IPS-20b (cell line): ENCODE measurements around the gene KCNH5.

Experiments used
- H3K27ac ChIP-seq: one replicate; pipeline ENCODE4 v1.5.1; 2013; ENCODE audit warnings: low read length
- H3K27me3 ChIP-seq: 2 replicates; pipeline ENCODE4 v1.6.1; 2013; ENCODE audit warnings: mild to moderate bottlenecking, low read length, inconsistent platforms; ENCODE audit not compliant: insufficient read depth
- H3K36me3 ChIP-seq: 2 replicates; pipeline ENCODE4 v1.6.1; 2013; ENCODE audit warnings: low read depth, mild to moderate bottlenecking, inconsistent platforms, low read length, moderate library complexity; ENCODE audit not compliant: insufficient read depth
- H3K4me1 ChIP-seq: 2 replicates; pipeline ENCODE4 v1.6.1; 2013; ENCODE audit warnings: mild to moderate bottlenecking, control low read depth, inconsistent platforms, low read length, moderate library complexity; ENCODE audit not compliant: insufficient read depth
- H3K4me3 ChIP-seq: 2 replicates; pipeline ENCODE4 v1.5.1; 2013; ENCODE audit warnings: mild to moderate bottlenecking, low read length, inconsistent platforms
- H3K9ac ChIP-seq: 2 replicates; pipeline ENCODE4 v1.6.1; 2013; ENCODE audit warnings: low read depth, mild to moderate bottlenecking, inconsistent platforms, low read length, moderate library complexity
- H3K9me3 ChIP-seq: 2 replicates; pipeline ENCODE4 v1.6.1; 2013; ENCODE audit warnings: mild to moderate bottlenecking, low read depth, low read length, inconsistent platforms; ENCODE audit not compliant: insufficient read depth

The KCNH5 gene

DNA sequence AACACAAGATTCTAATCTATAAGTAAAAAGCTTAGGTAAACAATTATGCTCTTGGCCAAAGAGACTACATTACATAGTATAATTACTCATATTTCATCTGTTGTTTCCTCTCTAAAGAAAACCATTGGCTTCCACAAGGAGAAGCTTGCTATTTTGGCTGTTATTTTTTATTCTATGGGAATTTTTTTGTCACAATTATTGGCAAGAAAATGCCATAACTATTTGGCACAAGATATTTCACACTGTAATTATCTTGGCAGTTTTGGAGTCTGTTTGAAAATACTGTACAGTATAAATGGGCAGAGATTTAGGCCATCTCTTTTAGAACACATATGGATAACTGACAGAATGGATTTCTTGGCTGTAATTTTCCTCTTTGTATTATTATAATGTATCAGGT lies 51.2 kb downstream of the KCNH5 start:
- Histone ChIP-seq H3K27me3 (no peaks in the 10 kb centered on the region), H3K4me3 (no peak overlapping the region), H3K9me3 (no peaks in the 10 kb centered on the region), H3K36me3 (no peaks in the 10 kb centered on the region), H3K4me1 (no peaks in the 10 kb centered on the region), H3K9ac (no peak overlapping the region), H3K27ac (no peak overlapping the region)

GRCh38 chr14:62988967-62989366 lies 56.3 kb downstream of the KCNH5 start:
- Histone ChIP-seq H3K27ac (no peak overlapping the region), H3K9me3 (no peaks in the 10 kb centered on the region), H3K27me3 (no peaks in the 10 kb centered on the region), H3K4me1 (peaks cover 2% of the 10 kb centered on the region), H3K36me3 (no peaks in the 10 kb centered on the region), H3K4me3 (no peak overlapping the region), H3K9ac (no peak overlapping the region)

GRCh38 chr14:62983821-62984220 lies 61.4 kb downstream of the KCNH5 start:
- Histone ChIP-seq H3K9ac (no peak overlapping the region), H3K27ac (no peak overlapping the region), H3K27me3 (no peaks in the 10 kb centered on the region), H3K4me1 (peaks cover 7% of the 10 kb centered on the region), H3K36me3 (no peaks in the 10 kb centered on the region), H3K9me3 (no peaks in the 10 kb centered on the region), H3K4me3 (no peak overlapping the region)

DNA sequence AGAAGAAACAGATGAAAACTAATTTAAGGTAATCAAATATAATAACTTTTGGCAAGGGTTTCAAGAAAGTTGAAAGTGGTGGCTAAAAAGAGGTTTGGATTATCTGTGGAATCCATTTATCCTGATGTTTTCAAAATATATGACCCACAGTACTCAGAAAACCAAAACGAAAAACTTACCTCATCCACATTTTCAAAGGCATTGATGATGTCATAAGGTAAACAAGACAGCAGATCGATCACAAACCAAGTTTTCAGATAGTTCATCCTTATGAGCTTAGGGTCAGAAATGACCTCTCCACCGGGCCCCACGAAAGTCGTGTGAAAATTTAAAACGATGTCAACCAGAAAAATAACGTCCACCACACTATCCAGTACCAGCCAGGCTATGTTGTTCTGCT lies 64.6 kb downstream of the KCNH5 start:
- H3K4me1 ChIP-seq, result peaks cover 7% of the 10 kb centered on the region
- H3K4me3 ChIP-seq, result no peak overlapping the region
- no peaks in the 10 kb centered on the region for H3K9me3 ChIP-seq
- H3K9ac ChIP-seq, result no peak overlapping the region
- no peaks in the 10 kb centered on the region for H3K36me3 ChIP-seq
- H3K27me3 ChIP-seq, result no peaks in the 10 kb centered on the region
- no peak overlapping the region for H3K27ac ChIP-seq

GRCh38 chr14:62957562-62957961 lies 87.7 kb downstream of the KCNH5 start:
- Histone ChIP-seq H3K4me1 (no peaks in the 10 kb centered on the region), H3K9me3 (peaks cover 5% of the 10 kb centered on the region; the same call in 1 of the 2 replicates), H3K4me3 (no peak overlapping the region), H3K36me3 (no peaks in the 10 kb centered on the region), H3K9ac (no peak overlapping the region), H3K27me3 (no peaks in the 10 kb centered on the region), H3K27ac (no peak overlapping the region)

GRCh38 chr14:62956413-62956812 lies 88.8 kb downstream of the KCNH5 start:
- Histone ChIP-seq H3K4me1 (no peaks in the 10 kb centered on the region), H3K27me3 (no peaks in the 10 kb centered on the region), H3K4me3 (no peak overlapping the region), H3K9ac (no peak overlapping the region), H3K9me3 (peaks cover 2% of the 10 kb centered on the region; the same call in 1 of the 2 replicates), H3K27ac (no peak overlapping the region), H3K36me3 (no peaks in the 10 kb centered on the region)

GRCh38 chr14:62954165-62954564 lies 91.1 kb downstream of the KCNH5 start:
- no peaks in the 10 kb centered on the region for H3K36me3 ChIP-seq
- no peak overlapping the region for H3K27ac ChIP-seq
- H3K27me3 ChIP-seq, result no peaks in the 10 kb centered on the region
- H3K9ac ChIP-seq, result no peak overlapping the region
- no peaks in the 10 kb centered on the region for H3K4me1 ChIP-seq
- no peaks in the 10 kb centered on the region for H3K9me3 ChIP-seq
- H3K4me3 ChIP-seq, result no peak overlapping the region

DNA sequence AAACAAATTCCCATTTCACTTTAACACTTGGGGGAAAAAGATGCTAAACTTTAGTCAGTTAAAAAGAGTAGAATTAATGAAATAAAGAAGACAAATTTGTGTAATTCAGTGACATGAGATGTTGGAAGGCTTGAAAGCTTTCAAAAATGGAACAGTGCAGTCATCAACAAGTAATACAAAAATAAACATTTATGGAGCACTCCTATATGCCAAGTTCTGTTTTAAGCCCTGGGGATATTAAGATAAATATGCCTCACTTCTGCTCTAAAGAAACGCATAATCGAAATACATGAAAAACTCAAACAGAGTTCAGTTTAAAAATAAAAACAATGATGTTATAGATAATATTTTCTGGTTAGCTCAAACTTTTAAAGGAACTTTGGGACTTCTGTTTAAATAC lies 93.0 kb downstream of the KCNH5 start:
- H3K27me3 ChIP-seq, result no peaks in the 10 kb centered on the region
- no peak overlapping the region for H3K27ac ChIP-seq
- H3K4me1 ChIP-seq, result no peaks in the 10 kb centered on the region
- no peak overlapping the region for H3K9ac ChIP-seq
- no peaks in the 10 kb centered on the region for H3K9me3 ChIP-seq
- H3K36me3 ChIP-seq, result no peaks in the 10 kb centered on the region
- no peak overlapping the region for H3K4me3 ChIP-seq

DNA sequence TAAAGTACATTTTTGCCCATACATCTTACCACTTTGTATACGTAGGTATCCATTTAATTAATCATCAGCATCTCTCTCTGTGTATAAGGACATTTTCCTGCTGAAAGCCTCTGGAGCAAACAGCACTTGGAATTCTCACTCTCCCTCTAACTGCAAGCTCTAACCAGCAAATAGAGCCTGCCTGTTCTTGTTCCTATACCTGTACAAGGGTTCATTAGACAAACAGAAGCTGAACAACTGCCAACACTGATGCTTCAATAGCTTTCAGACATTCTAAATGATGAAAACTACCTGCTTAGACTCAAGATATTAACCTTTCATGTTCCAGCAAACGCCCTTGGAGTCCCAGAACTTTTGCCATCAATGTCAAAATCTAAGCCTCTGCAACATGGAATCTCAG lies 98.0 kb downstream of the KCNH5 start:
- no peaks in the 10 kb centered on the region for H3K27me3 ChIP-seq
- no peaks in the 10 kb centered on the region for H3K9me3 ChIP-seq
- no peak overlapping the region for H3K27ac ChIP-seq

DNA sequence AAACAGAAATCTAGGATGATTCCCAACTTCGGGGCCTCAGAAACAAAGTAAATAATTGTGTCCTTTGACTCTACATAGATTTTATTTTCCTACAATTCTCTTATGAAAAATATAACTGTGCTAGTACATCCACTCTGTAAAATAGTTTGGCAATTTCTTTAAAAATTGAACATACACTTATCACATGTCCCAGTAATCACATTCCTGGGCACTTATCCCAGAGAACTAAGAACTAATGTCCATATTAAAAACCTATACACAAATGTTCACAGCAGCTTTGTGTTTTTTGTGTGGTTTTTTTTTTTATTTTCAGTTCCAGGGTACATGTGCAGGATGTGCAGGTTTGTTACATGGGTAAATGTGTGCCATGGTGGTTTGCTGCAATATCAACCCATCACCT lies 99.0 kb downstream of the KCNH5 start:
- Histone ChIP-seq H3K9me3 (no peaks in the 10 kb centered on the region), H3K9ac (no peak overlapping the region), H3K27ac (no peak overlapping the region), H3K27me3 (no peaks in the 10 kb centered on the region), H3K4me1 (no peaks in the 10 kb centered on the region), H3K36me3 (no peaks in the 10 kb centered on the region), H3K4me3 (no peak overlapping the region)

More for the DNA sequence above, 98.0 kb downstream of the KCNH5 start:
- Histone ChIP-seq H3K4me1 (no peaks in the 10 kb centered on the region), H3K4me3 (no peak overlapping the region), H3K9ac (no peak overlapping the region), H3K36me3 (no peaks in the 10 kb centered on the region)

- Histone ChIP-seq H3K4me3 (no peak overlapping the region), H3K36me3 (no peaks in the 10 kb centered on the region)
These were observed 102.1 kb downstream of the KCNH5 start for GRCh38 chr14:62943202-62943601.

GRCh38 chr14:62939970-62940369 lies 105.3 kb downstream of the KCNH5 start:
- Histone ChIP-seq H3K4me1 (peaks cover 2% of the 10 kb centered on the region; the same call in 1 of the 2 replicates), H3K9ac (no peak overlapping the region), H3K9me3 (no peaks in the 10 kb centered on the region), H3K27ac (no peak overlapping the region), H3K27me3 (no peaks in the 10 kb centered on the region), H3K36me3 (no peaks in the 10 kb centered on the region), H3K4me3 (no peak overlapping the region)

More at GRCh38 chr14:62943202-62943601, 102.1 kb downstream of the KCNH5 start:
- no peaks in the 10 kb centered on the region for H3K9me3 ChIP-seq
- no peak overlapping the region for H3K9ac ChIP-seq
- H3K4me1 ChIP-seq, result no peaks in the 10 kb centered on the region
- no peaks in the 10 kb centered on the region for H3K27me3 ChIP-seq
- H3K27ac ChIP-seq, result no peak overlapping the region

- Histone ChIP-seq H3K9me3 (no peaks in the 10 kb centered on the region), H3K4me3 (no peak overlapping the region), H3K9ac (no peak overlapping the region), H3K4me1 (peaks cover 13% of the 10 kb centered on the region; the same call in 1 of the 2 replicates), H3K27me3 (no peaks in the 10 kb centered on the region), H3K27ac (no peak overlapping the region), H3K36me3 (no peaks in the 10 kb centered on the region)
These were observed 106.5 kb downstream of the KCNH5 start for GRCh38 chr14:62938778-62939177.
